Osteoblast (primary cell): Measurements from ENCODE around the gene IL19. TPM values are rescaled to one million over a fixed set of nuclear protein-coding genes. Genes with fewer than 3 reads are reported as not detected.

Experiments
- DNase-seq: peaks from one replicate; pipeline ENCODE4 v3.0.0; 2011; ENCODE audit warnings: low spot score, mixed read lengths; ENCODE audit not compliant: insufficient read length; ENCODE audit errors: missing footprints
- H2AFZ ChIP-seq: 2 replicates; pipeline ENCODE4 v1.6.0; 2011; ENCODE audit warnings: mild to moderate bottlenecking, low read length
- H3K27ac ChIP-seq: 2 replicates; pipeline ENCODE4 v1.5.1; 2011; ENCODE audit warnings: mild to moderate bottlenecking, low read depth, low read length, moderate library complexity
- H3K27me3 ChIP-seq: 2 replicates; pipeline ENCODE4 v1.6.0; 2012; ENCODE audit warnings: mild to moderate bottlenecking, control low read depth, inconsistent platforms, low read length, moderate library complexity; ENCODE audit not compliant: insufficient read depth
- H3K36me3 ChIP-seq: 2 replicates; pipeline ENCODE4 v1.5.1; 2011; ENCODE audit warnings: mild to moderate bottlenecking, low read length, control low read depth, moderate library complexity; ENCODE audit not compliant: insufficient read depth
- H3K4me1 ChIP-seq: 2 replicates; pipeline ENCODE4 v1.5.1; 2011; ENCODE audit warnings: mild to moderate bottlenecking, low read length, control low read depth, moderate library complexity; ENCODE audit not compliant: insufficient read depth
- H3K4me2 ChIP-seq: 2 replicates; pipeline ENCODE4 v1.6.0; 2011; ENCODE audit warnings: mild to moderate bottlenecking, low read length; ENCODE audit not compliant: insufficient read depth
- H3K4me3 ChIP-seq: fragments of 200-600 bp; sonication (generic); 3 replicates; pipeline ENCODE4 v1.5.1; 2012; ENCODE audit warnings: mild to moderate bottlenecking, low read length, inconsistent platforms; ENCODE audit not compliant: insufficient read depth
- H3K79me2 ChIP-seq: 2 replicates; pipeline ENCODE4 v1.6.0; 2012; ENCODE audit warnings: mild to moderate bottlenecking, low read length, control low read depth, inconsistent platforms; ENCODE audit not compliant: insufficient read depth
- H3K9me3 ChIP-seq: 2 replicates; pipeline ENCODE4 v1.5.1; 2011; ENCODE audit warnings: low read depth, low read length, control low read depth
- H4K20me1 ChIP-seq: 2 replicates; pipeline ENCODE4 v1.6.0; 2012; ENCODE audit warnings: mild to moderate bottlenecking, low read length, control low read depth; ENCODE audit not compliant: insufficient read depth
- CTCF ChIP-seq: IDR thresholded peaks from 2 replicates; pipeline ENCODE4 v1.5.1; 2011; ENCODE audit warnings: mild to moderate bottlenecking, low read depth, low read length, moderate library complexity; ENCODE audit errors: extremely low read depth
- total RNA-seq: library from RNA; depleted of rRNA; stranded (reverse); fragments of >200 nt; gene quantifications from 2 replicates; pipeline ENCODE4 v1.2.3, GENCODE V29; 2012

Gene IL19
- total RNA-seq, 1 donor, result not detected

- Histone ChIP-seq H3K9me3 (no peaks in the 10 kb centered on the region), H3K4me3 (no peak overlapping the region), H2AFZ (no peak overlapping the region), H3K27me3 (no peaks in the 10 kb centered on the region), H4K20me1 (no peaks in the 10 kb centered on the region), H3K79me2 (no peaks in the 10 kb centered on the region), H3K4me1 (peaks cover 11% of the 10 kb centered on the region), H3K36me3 (no peaks in the 10 kb centered on the region), H3K4me2 (no peak overlapping the region), H3K27ac (no peak overlapping the region)
- no peak for TF ChIP-seq CTCF
- no peak for DNase-seq
Measured at GRCh38 chr1:206768472-206769303, 1.9 kb upstream of the IL19 start.

- no peaks in the 10 kb centered on the region for H3K79me2 ChIP-seq
- no peak overlapping the region for H3K27ac ChIP-seq
- DNase-seq, result no peak
- H4K20me1 ChIP-seq, result no peaks in the 10 kb centered on the region
- no peak overlapping the region for H3K4me2 ChIP-seq
- no peak for TF ChIP-seq CTCF
- H2AFZ ChIP-seq, result no peak overlapping the region
- peaks cover 11% of the 10 kb centered on the region for H3K4me1 ChIP-seq
- H3K36me3 ChIP-seq, result no peaks in the 10 kb centered on the region
- H3K4me3 ChIP-seq, result no peak overlapping the region
- H3K27me3 ChIP-seq, result no peaks in the 10 kb centered on the region
- H3K9me3 ChIP-seq, result no peaks in the 10 kb centered on the region
Measured at GRCh38 chr1:206769304-206769731, 1.3 kb upstream of the IL19 start.

- H2AFZ ChIP-seq, result no peak overlapping the region
- peaks cover 5% of the 10 kb centered on the region for H3K4me1 ChIP-seq
- H3K27me3 ChIP-seq, result peaks cover 12% of the 10 kb centered on the region
- no peaks in the 10 kb centered on the region for H3K36me3 ChIP-seq
- H4K20me1 ChIP-seq, result no peaks in the 10 kb centered on the region
- no peak for TF ChIP-seq CTCF
- no peaks in the 10 kb centered on the region for H3K79me2 ChIP-seq
- no peak overlapping the region for H3K27ac ChIP-seq
- H3K4me2 ChIP-seq, result no peak overlapping the region
- no peak overlapping the region for H3K4me3 ChIP-seq
- H3K9me3 ChIP-seq, result no peaks in the 10 kb centered on the region
- no peak for DNase-seq
Measured at GRCh38 chr1:206771338-206771692, 742 bp downstream of the IL19 start.

GRCh38 chr1:206772243-206772937, 1.8 kb downstream of the IL19 start, which contains the start of gene IL10:
Gene IL10 (minus strand): TSS chr1:206772494. CDS start chr1:206772435, 59 bp downstream.
- Histone ChIP-seq H3K4me1 (no peaks in the 10 kb centered on the region), H3K27ac (no peak within 1 kb of the TSS), H3K79me2 (no peaks in the 10 kb centered on the region), H3K27me3 (peaks cover 12% of the 10 kb centered on the region), H3K4me3 (no peak within 1 kb of the TSS), H3K9me3 (no peaks in the 10 kb centered on the region), H3K4me2 (no peak within 1 kb of the TSS), H2AFZ (no peak within 1 kb of the TSS), H4K20me1 (no peaks in the 10 kb centered on the region), H3K36me3 (no peaks in the 10 kb centered on the region)
- DNase-seq, result no peak
- no peak for TF ChIP-seq CTCF
